ACHN (cell line): Measurements from ENCODE around the gene NR3C2.
"Not testable (repeated sequence)": the region's sequence is repeated elsewhere in the genome, so short reads cannot be mapped to it uniquely, and the experiment has no call there.

Experiments used
- DNase-seq: peaks from one replicate; pipeline ENCODE4 v3.0.0-alpha.2; 2015
- in situ Hi-C: cut with HindIII; loops from 2 replicates; pipeline ENCODE4 v1.10.0; 2017; ENCODE audit warnings: low sequenced_read_pairs, low pct_ligation_motif_present, low pct_unique_long_range_greater_than_20kb

NR3C2 gene

DNA sequence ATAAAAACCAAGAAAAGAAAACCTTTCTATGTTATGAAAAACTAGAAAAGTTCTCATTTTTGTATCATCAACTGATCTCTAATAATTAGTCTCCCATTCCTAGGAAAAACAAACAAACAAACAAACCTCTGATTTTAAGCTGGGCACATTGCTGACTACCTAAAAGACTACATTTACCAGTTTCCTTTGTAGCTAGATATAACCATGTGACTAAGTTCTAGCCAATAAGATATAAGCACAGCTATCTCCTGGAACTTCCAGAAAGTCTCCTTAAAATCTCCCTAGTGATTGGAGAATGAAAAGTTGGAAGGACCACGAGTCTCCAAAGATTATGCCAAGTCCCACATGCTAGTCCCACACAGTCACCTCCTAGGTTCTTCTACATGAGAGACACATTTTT is 108.9 kb downstream of the NR3C2 start:
- in situ Hi-C loops = no loop called here
- no peak for DNase-seq

DNA sequence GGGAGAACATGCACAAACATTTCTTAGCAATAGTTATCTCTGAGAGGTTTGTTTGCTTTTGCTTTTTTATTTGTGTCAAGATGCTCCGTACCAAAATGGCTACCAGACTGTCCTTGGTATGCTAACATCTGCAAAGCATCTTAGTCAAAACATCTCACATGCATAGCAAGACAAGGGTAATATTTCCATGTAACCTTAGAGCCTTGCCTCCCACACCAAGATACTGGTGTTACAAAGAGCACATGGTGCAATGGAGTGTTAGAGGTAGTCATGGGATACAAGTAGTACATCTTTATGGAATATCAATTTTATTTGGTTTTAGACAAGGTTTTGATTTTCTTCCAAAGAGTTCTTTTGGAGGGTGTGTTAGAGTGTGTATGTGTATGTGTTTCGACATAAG is 109.7 kb downstream of the NR3C2 start:
- DNase-seq = no peak
- in situ Hi-C loops = no loop called here

DNA sequence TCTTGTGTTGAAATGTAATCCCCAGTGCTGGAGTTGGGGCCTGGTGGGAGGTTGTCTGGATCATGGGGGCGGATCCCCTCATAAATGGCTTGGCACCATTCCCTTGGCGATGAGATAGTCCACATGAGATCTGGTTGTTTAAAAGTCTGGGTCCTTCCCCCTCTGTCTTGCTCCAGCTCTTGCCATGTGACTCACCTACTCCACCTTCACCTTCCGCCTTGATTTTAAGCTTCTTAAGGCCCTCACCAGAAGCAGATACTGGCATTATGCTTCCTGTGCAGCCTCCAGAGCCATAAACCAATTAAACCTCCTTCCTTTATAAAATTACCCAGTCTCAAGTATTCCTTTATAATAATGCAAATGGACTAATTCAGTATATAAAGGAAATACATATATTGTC is 111.5 kb downstream of the NR3C2 start:
- DNase-seq = no peak
- in situ Hi-C loops = no loop called here

DNA sequence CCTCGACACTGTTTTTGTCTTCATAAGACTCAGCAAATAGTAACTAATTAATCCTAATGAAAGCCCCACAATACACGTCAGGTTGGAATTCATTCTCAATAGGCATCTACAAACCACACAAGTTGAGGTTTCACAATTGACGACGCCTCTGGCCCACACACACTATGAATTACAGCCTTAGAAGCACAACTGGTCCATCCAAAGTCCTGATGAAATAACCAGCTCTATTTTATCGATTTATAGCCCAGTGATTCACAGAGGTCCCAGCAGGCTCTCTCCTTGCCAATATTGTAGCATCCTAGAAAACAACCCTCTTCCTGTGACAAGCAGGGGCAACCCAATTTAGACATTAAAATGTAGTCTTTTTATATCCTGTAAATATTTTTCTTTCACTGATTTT is 112.1 kb downstream of the NR3C2 start:
- in situ Hi-C loops = no loop called here
- DNase-seq = no peak

DNA sequence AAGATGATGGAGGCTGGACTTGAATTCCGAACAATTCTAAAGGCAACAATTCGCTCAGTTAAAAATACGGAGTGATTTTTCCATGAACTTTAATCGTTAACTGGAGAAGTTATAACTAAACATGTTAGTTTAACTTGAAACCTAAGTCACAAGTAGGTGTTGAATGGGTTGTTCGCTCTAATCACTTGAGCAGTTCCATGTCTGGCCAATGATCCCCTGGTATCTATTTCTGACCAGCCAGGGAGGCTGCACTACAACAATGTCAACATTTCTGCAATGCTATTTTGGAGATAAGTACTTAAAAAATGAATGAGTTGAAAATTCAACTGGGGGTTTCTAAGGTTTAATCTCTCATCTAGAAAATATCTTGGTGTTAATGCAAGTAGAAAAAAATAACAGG is 112.5 kb downstream of the NR3C2 start:
- in situ Hi-C loops = no loop called here
- DNase-seq = no peak

DNA sequence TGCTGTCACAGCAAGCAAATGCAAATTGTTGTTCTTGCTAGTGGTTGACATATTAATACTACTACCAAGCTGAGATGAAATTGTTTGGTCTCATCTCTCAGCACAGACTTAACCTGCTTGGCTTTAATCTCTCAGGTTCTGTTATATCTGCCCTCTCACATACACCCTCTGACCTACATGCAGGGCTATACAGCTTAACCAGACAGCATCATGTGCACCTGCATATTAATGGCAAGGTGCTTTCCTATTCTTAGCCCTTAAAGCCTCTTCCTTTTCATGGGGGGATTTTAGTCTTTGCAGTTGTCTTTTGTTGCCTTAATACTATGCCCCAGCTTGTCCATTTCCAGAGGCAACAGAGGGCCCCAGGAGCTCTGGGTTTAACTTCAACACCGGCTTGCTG is 114.5 kb downstream of the NR3C2 start:
- in situ Hi-C loops = no loop called here
- no peak for DNase-seq

DNA sequence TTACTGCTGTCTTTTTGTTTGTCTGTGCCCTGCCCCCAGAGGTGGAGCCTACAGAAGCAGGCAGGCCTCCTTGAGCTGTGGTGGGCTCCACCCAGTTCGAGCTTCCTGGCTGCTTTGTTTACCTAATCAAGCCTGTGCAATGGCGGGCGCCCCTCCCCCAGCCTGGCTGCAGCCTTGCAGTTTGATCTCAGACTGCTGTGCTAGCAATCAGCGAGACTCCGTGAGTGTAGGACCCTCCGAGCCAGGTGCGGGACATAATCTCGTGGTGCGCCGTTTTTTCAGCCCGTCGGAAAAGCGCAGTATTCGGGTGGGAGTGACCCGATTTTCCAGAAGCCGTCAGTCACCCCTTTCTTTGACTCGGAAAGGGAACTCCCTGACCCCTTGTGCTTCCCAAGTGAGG is 118.9 kb downstream of the NR3C2 start:
- DNase-seq, in situ Hi-C loops: not testable (repeated sequence)

DNA sequence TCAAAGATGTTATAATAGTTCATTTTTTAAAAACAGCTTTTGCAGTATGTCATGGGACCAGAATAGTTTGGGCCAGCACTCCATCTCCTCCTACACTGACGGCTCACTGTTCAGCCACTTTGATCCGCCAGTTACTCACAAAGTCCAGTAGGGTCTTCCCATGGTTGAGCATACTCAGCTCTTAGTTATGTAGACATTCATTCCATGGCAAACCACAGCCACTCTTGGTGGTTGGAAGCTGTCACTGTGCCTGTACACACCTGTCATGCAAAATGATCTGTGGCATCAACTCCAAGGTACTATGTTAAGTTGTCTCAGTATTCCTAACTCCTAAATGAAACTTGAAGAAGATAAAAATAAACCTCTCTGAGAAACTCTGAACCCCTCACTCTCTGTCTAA is 127.2 kb downstream of the NR3C2 start:
- in situ Hi-C loops = no loop called here
- peak; percentile 30 for DNase-seq

DNA sequence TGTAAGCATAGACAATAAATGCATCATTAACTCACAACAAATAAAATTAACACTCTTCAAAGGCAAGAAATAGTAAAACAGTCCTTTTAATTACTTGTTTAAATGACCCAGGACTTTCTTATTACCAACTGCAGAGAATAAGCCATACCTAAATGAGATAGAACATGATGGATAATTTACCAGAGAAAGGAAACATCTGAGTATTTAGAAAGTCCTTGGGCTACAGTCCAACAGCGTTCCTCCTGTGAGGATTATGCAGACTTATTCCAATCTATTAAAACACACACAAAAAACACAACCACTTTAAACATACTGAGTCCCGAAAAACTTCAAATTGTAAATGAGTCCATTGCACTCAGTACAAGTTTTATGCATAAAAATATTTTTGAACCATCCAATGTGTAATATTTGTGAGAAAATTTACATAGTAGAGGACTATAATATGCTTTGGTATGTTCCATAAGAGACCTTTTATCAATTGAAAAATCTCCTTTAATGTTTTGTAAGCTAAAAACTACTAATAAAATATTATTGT is 129.2 kb downstream of the NR3C2 start:
- DNase-seq = no peak
- in situ Hi-C loops = no loop called here

DNA sequence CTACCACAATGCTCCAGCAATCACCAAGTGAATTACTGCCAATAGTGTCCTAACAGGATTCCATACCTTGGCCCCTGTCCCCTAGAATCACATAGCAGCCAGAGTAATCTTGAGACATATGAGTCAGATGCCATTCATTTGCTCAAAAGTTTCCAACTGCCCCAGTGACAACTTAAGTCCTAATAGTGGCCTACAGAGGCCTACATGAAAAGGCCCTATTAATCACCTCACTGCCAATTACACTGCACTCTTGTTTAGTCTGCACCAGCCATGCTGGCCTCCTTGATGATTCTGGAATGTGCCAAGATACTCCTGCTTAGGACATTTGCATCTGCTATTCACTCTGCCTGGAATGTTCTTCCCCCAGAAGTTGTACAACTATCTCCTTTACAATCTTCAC is 130.7 kb downstream of the NR3C2 start:
- DNase-seq = no peak
- in situ Hi-C loops = no loop called here

DNA sequence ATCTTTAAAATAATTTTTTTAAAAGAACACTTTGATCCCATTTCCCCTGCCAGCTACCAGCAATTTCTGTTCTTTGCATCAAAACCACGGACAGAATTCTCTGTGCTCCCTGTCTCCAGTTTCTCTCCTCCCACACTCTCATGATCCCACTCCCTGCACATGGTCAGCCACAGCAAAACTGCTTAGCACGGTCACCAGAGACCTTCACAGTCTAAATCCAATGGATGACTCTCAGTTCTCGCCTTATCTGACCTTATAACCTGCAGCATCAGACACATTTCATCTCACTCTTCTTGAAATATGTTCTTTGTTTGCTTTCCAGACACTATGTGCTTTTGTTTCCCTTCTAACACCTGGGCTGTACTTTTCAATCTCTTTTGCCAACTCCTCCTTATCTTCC is 131.5 kb downstream of the NR3C2 start:
- in situ Hi-C loops = no loop called here
- DNase-seq = no peak

DNA sequence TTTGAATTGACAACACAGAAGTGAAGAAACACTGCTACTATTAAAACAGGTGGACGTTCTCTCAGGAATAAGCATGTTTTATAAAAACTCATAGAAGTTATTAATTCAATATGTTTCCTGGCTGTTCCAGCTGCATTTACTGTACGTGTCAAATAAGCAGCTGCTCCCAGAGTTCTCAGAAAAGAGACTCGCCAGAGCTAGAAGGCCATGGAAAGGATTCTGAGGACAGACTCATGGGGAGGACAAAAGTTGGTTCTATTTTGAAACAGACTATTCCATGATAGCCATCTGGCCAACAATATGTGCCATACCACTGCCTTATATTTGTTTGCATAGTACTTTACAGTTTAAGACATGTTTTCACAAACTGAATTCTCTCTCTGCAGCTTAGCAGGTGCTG is 136.5 kb downstream of the NR3C2 start:
- in situ Hi-C loops = no loop called here
- DNase-seq = no peak

DNA sequence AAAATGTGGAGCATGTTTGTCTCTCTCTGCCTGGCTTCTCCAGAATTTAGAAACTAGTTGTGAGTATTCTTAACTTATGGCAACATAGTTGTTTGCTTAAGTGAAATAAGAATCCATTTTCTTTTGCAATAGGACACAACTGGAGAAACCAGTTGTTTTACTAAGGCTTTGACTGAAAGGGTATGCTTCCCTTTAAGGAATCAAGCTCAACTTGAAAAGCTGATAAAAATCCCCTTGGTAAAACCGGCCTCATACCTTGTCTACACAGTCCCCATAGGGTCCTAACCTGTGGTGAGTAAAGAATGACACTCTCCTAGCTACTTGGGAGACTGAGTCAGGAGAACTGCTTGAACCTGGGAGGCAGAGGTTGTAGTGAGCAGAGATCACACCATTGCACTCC is 139.8 kb downstream of the NR3C2 start:
- in situ Hi-C loops = no loop called here
- DNase-seq = no peak

DNA sequence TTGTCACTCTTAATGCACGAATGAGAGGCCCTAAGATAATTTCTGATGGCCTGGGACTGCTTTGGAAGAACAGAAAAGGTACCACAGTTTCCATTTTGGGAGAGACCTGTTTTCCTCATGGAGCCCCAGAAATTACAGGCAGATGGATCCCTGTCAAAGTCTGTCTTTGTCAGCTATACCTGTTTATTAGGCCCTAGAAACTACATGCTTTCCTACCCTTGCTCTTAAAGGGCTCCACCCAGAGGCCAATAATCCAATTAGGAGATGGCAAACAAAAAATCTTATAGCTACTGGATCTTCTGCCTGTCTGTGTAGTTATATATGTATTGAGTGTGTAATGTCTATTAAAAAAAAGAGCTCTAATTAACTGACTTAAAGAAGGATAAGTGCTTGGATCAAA is 141.3 kb downstream of the NR3C2 start:
- DNase-seq = peak; percentile 13
- in situ Hi-C loops = no loop called here

DNA sequence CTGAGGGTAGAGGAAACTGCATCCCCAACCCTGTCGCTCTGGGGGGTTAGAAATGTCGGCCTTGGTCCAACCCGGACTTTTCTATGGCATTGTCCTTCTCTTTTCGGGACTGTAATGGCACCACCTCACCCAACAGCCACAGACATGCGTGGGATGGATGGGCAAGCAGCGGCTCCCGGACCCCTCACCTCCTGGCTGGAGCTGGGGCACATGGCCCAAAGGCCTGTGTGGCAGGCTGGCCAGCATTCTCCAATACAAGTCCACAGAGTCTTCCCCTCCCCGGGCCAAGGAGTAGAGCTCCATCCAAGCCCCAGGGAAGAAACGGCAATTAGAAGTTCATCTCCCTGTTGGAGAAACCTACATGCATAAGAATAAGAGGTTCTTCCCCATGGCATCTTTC is 142.9 kb downstream of the NR3C2 start:
- no peak for DNase-seq
- in situ Hi-C loops = no loop called here

DNA sequence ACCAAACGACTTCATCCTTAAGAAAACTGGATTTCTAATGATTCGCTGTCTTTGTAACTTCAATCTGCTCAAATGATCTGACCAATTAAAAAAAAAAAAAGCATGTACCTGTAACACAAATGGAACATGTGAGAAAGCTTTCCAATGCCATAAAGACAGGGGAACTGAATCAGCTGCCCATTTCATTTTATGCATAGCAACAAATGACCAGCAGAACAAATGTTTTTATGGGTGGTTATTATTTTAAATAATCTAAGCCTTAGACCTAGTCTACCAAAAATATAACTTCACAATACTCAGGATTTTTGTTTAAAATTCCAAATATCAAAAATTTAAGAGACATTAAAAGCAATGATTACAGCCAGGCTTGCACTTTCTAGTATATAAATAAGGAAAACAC is 145.7 kb downstream of the NR3C2 start:
- in situ Hi-C loops = no loop called here
- DNase-seq = no peak

DNA sequence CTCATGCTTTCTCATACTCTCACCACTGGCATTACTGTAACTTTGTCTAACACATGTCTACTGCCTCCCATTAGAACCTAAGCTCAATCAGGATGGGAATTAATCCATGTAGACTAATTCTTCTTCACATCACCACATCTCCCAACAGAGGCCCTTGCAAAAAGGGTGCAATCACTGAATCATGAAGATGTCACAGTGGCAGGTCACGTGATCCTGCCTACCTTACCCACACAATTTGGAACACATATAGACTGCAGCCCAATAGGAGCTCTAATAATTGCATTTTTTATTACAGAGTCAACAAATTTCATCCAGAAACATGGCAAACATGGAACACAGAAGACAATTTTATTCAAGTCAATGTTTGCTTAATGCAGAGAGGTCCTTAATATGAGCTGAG is 146.6 kb downstream of the NR3C2 start:
- in situ Hi-C loops = no loop called here

DNA sequence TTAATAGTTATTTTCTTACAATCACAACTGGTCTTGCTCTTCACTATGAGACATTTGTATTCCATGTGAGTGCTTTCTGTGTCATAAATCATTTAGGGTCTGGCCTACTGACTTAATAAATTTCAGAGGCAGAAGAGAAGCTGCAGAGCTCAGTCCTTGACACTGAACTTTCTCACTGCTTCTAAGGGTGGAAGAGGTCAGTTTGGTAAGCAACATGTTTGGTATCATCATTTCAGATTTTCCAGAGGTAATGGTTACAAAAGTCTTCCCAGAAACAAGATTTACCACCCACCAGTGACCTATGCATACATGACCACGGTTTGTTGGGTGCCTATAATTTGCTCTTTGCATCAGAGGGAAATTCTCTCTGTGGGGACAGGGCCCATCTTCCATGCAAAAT is 148.6 kb downstream of the NR3C2 start:
- no peak for DNase-seq
- in situ Hi-C loops = no loop called here

More for the DNA sequence above, 146.6 kb downstream of the NR3C2 start:
- DNase-seq = no peak

DNA sequence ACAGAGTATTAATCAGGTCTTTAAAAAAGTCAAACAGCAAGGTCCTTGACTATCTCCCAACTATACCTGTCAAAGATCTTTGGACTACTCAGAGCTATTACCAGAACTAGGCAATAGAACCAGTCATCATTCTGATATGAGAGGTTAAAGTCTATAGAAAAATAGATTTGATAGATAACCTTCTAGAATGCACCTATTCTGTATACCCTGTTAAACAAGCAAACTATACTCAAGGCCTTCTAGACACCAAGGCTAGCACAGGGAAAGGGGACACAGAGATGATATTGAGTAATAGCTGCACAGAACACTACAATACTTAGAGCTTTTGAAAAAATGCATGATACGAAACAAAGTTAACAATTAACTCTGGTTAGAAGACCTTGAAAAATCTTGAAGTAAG is 149.5 kb downstream of the NR3C2 start:
- in situ Hi-C loops = no loop called here
- DNase-seq = no peak

DNA sequence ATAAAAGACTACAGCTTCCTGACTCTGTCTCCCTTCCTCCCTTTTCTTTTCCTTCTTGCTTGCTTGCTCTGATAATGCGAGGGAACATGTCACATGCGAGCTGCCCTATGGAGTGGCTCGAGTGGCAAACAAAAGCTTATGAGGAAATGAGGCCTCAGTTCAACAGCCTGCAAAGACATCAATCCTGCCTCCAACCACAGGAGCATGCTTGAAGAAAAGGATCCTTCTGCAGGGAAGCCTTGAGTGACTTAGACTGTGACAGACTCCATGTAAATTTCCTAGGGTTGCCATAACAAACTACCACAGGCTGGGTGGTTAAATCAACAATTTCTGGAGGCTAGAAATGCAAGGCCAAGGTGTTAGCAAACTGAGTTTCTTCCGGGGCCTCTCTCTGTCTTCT is 152.5 kb downstream of the NR3C2 start:
- in situ Hi-C loops = no loop called here
- DNase-seq = no peak

DNA sequence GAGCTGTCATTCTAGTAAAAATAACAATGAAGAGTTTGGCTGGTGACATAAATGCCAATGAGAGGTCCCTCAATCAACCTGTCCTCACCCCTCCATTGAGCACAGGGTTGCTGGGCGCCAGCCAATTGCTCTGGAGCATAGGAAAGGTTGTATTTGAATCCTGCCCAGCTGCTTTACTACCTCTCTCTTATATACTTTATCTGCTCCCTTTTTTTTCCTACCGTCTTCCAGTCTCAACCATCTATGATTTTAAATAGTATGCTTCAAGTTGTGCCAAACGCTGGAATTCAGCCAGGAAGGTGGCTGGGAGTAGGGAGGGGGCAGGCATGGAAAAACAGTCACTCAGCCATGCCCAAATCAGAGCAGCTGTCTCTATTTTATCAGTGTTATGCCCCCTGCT is 153.8 kb downstream of the NR3C2 start:
- in situ Hi-C loops = no loop called here
- DNase-seq = no peak
